ENCODE data around the gene TRMT112.

TRMT112 gene

GRCh38 chr11:64349404-64349803, 32.0 kb upstream of the TRMT112 start:
- no peak for DNase-seq

- no peak for DNase-seq
Measured at GRCh38 chr11:64349025-64349387, 31.6 kb upstream of the TRMT112 start.

- no peak for DNase-seq
Measured at GRCh38 chr11:64348383-64349024, 31.1 kb upstream of the TRMT112 start.

- DNase-seq = no peak
Measured at GRCh38 chr11:64347193-64347867, 30.0 kb upstream of the TRMT112 start.

GRCh38 chr11:64344787-64345186, 27.4 kb upstream of the TRMT112 start:
- no peak for DNase-seq

GRCh38 chr11:64343767-64344559, 26.6 kb upstream of the TRMT112 start:
- no peak for DNase-seq

- no peak for DNase-seq
Measured at GRCh38 chr11:64342869-64343745, 25.7 kb upstream of the TRMT112 start.

- peak; percentile 83 for DNase-seq
Measured at GRCh38 chr11:64341851-64342791, 24.8 kb upstream of the TRMT112 start.

GRCh38 chr11:64341429-64341828, 24.1 kb upstream of the TRMT112 start:
- DNase-seq = no peak

GRCh38 chr11:64340671-64341335, 23.4 kb upstream of the TRMT112 start:
- peak; percentile 79 for DNase-seq

- peak; percentile 90 for DNase-seq
Measured at GRCh38 chr11:64339754-64340408, 22.5 kb upstream of the TRMT112 start, which contains the start of gene CCDC88B. Gene CCDC88B (plus strand): TSS chr11:64340204. CDS start chr11:64340267, 63 bp downstream.

- DNase-seq = no peak
Measured at GRCh38 chr11:64339286-64339685, 21.9 kb upstream of the TRMT112 start.

GRCh38 chr11:64338716-64339115, 21.4 kb upstream of the TRMT112 start:
- DNase-seq = no peak

GRCh38 chr11:64337538-64338249, 20.3 kb upstream of the TRMT112 start:
- no peak for DNase-seq

- DNase-seq = no peak
Measured at GRCh38 chr11:64334764-64335735, 17.7 kb upstream of the TRMT112 start.

GRCh38 chr11:64333556-64333955, 16.2 kb upstream of the TRMT112 start:
- no peak for DNase-seq

- peak; percentile 72 for DNase-seq
Measured at GRCh38 chr11:64331569-64332371, 14.4 kb upstream of the TRMT112 start.

- DNase-seq = no peak
Measured at GRCh38 chr11:64330888-64331287, 13.5 kb upstream of the TRMT112 start.

Measured in activated gamma-delta T cell treated with Interleukin-2 at 50 U/mL for 16 hours (primary cell).